Mucosa of rectum (tissue), 2 donors: ENCODE results near the gene RBBP6.
"Not testable (repeated sequence)": the region's sequence is repeated elsewhere in the genome, so short reads cannot be mapped to it uniquely, and the experiment has no call there.

Experiments
- H3K27ac ChIP-seq, 2 donors: one replicate each; pipeline ENCODE4 v1.7.0; 2013; ENCODE audit warnings: inconsistent platforms in 2 of 2, low read depth in 2 of 2, low read length in 2 of 2
- H3K27me3 ChIP-seq, 2 donors: one replicate each; pipeline ENCODE4 v1.7.0; 2013; ENCODE audit warnings: low read length in 2 of 2; ENCODE audit not compliant: control insufficient read depth in 2 of 2, insufficient read depth in 2 of 2
- H3K36me3 ChIP-seq, 2 donors: one replicate each; pipeline ENCODE4 v1.7.0; 2013; ENCODE audit warnings: low read length in 2 of 2; ENCODE audit not compliant: control insufficient read depth in 2 of 2, insufficient read depth in 2 of 2
- H3K4me1 ChIP-seq, 2 donors: one replicate each; pipeline ENCODE4 v1.7.0; 2013; ENCODE audit warnings: low read length in 2 of 2, mild to moderate bottlenecking in 1 of 2; ENCODE audit not compliant: control insufficient read depth in 2 of 2, insufficient read depth in 2 of 2
- H3K4me3 ChIP-seq, 2 donors: one replicate each; pipeline ENCODE4 v1.7.0; 2013; ENCODE audit warnings: low read length in 2 of 2
- H3K9ac ChIP-seq, 2 donors: one replicate each; pipeline ENCODE4 v1.7.0; 2013; ENCODE audit warnings: low read length in 2 of 2, low read depth in 1 of 2, mild to moderate bottlenecking in 1 of 2
- H3K9me3 ChIP-seq, 2 donors: one replicate each; pipeline ENCODE4 v1.7.0; 2013; ENCODE audit warnings: low read length in 2 of 2; ENCODE audit not compliant: control insufficient read depth in 2 of 2
- donor health status: healthy.
- donor health status: Normal muscosa, but diverticular disease.

Gene RBBP6

DNA sequence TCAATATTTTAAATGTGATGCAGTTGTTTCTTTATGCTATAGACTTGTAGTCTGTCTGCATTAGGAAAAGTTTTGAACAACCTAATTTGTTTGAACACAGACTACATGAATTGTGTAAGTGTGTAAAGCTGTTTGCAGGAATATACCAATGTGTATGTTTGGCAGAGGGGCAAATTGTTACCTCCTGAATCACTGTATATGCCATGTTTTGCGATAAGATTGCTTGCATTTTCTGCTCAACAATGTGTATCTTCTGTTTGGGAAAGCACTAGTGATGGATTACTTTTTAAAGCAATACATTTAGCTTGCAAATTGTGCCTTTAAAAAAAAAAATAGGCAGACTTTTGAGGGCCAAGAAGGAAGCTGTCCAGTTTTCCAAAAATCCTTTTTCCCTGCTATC lies 14.6 kb downstream of the RBBP6 start:
- Histone ChIP-seq H3K27ac (no peak overlapping the region), H3K27me3 (no peaks in the 10 kb centered on the region), H3K4me1 (no peaks in the 10 kb centered on the region), H3K9ac (no peak overlapping the region), H3K4me3 (no peak overlapping the region), H3K9me3 (no peaks in the 10 kb centered on the region), H3K36me3 (peaks cover 34 to 35% of the 10 kb centered on the region in 2 donors)

DNA sequence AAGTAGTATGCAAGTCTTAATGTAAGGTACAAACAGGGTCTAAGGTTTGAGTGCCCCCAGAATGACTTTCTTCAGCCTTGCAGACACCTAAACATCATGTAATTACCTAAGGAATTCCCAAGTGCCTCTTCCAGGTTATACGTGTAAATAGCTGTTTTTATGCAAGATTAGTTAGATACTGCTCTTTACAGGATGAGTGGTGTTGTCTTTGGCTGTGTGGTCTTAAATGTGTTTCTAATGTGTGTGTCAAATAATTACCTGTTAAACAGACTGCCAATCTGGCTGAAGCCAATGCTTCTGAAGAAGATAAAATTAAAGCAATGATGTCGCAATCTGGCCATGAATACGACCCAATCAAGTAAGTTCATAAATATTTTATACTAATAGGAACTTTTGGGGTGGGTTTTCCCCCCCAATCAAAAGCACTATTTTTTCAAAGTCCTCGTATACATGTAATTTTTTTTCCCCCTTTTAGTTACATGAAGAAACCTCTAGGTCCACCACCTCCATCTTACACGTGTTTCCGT lies 16.0 kb downstream of the RBBP6 start:
- peaks cover 34 to 37% of the 10 kb centered on the region in 2 donors for H3K36me3 ChIP-seq
- H3K27me3 ChIP-seq = no peaks in the 10 kb centered on the region
- no peak overlapping the region for H3K4me3 ChIP-seq
- no peaks in the 10 kb centered on the region for H3K9me3 ChIP-seq
- no peak overlapping the region for H3K27ac ChIP-seq
- H3K9ac ChIP-seq = no peak overlapping the region
- H3K4me1 ChIP-seq = no peaks in the 10 kb centered on the region

DNA sequence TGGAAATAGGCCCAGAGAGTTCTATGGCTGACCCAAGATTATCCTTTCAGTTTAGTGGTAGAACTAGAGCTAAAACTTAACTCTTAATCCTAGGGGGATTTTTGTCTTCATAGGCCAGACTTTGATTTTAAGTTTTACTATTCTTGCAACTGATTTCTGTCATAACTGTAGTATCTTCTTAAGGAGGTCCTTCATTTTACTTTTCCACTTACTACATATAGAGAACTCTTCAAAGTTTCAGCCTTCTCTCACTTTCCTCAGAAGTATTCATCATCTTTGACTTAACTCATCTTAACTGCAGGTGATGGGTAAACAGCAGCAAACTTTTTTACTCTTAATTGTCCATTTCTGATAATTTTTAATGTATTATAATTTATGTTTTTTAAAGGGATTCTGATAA lies 23.4 kb downstream of the RBBP6 start:
- Histone ChIP-seq H3K36me3 (peaks cover 60 to 84% of the 10 kb centered on the region in 2 donors), H3K9ac (no peak overlapping the region), H3K27me3 (no peaks in the 10 kb centered on the region), H3K9me3 (no peaks in the 10 kb centered on the region), H3K4me1 (no peaks in the 10 kb centered on the region), H3K27ac (no peak overlapping the region), H3K4me3 (no peak overlapping the region)

DNA sequence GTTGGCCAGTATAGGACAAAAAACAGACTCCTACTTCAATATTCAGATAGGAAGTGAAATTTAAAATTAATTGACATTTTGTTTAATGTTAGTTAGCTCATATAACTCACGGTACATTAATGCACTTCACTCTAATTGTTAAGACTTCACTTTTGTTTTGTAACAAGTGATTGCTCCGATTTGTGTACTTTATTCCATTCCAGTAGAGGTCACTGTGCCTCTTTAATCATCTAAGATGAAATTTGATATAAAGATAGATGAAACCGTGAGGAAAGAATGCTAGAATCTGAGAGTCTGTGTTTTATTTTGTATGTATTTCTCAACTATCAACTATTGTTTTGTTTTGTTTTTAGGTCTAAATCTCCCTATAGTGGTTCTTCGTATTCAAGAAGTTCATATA lies 29.0 kb downstream of the RBBP6 start:
- Histone ChIP-seq H3K36me3 (peaks cover 55 to 78% of the 10 kb centered on the region in 2 donors), H3K9ac (no peak overlapping the region), H3K27ac (no peak overlapping the region), H3K9me3 (no peaks in the 10 kb centered on the region), H3K27me3 (no peaks in the 10 kb centered on the region), H3K4me3 (no peak overlapping the region), H3K4me1 (no peaks in the 10 kb centered on the region)

DNA sequence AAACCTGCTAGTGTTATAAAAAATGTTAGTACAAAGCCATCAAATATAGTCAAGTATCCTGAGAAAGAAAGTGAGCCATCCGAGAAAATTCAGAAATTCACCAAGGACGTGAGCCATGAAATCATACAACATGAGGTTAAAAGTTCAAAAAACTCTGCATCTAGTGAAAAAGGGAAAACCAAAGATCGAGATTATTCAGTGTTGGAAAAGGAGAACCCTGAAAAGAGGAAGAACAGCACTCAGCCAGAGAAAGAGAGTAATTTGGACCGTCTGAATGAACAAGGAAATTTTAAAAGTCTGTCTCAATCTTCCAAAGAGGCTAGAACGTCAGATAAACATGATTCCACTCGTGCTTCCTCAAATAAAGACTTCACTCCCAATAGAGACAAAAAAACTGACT lies 31.7 kb downstream of the RBBP6 start:
- H3K9me3 ChIP-seq = no peaks in the 10 kb centered on the region
- H3K4me3 ChIP-seq = no peak overlapping the region
- no peaks in the 10 kb centered on the region for H3K4me1 ChIP-seq
- H3K36me3 ChIP-seq = peaks cover 40 to 56% of the 10 kb centered on the region in 2 donors
- H3K27me3 ChIP-seq = no peaks in the 10 kb centered on the region
- no peak overlapping the region for H3K27ac ChIP-seq
- no peak overlapping the region for H3K9ac ChIP-seq

DNA sequence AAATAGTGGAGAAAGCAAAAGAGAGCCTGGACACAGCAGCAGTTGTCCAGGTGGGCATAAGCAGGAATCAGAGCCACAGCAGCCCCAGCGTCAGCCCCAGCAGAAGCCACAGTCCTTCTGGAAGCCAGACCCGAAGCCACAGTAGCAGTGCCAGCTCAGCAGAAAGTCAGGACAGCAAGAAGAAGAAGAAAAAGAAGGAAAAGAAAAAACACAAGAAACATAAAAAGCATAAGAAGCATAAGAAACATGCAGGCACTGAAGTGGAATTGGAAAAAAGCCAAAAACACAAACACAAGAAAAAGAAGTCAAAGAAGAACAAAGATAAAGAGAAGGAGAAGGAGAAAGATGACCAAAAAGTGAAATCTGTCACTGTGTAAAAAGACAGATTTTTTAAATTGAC lies 32.7 kb downstream of the RBBP6 start:
- no peaks in the 10 kb centered on the region for H3K9me3 ChIP-seq
- H3K9ac ChIP-seq = no peak overlapping the region
- no peak overlapping the region for H3K27ac ChIP-seq
- H3K4me3 ChIP-seq = no peak overlapping the region
- H3K4me1 ChIP-seq = no peaks in the 10 kb centered on the region
- H3K27me3 ChIP-seq = no peaks in the 10 kb centered on the region
- peaks cover 32 to 47% of the 10 kb centered on the region in 2 donors for H3K36me3 ChIP-seq

DNA sequence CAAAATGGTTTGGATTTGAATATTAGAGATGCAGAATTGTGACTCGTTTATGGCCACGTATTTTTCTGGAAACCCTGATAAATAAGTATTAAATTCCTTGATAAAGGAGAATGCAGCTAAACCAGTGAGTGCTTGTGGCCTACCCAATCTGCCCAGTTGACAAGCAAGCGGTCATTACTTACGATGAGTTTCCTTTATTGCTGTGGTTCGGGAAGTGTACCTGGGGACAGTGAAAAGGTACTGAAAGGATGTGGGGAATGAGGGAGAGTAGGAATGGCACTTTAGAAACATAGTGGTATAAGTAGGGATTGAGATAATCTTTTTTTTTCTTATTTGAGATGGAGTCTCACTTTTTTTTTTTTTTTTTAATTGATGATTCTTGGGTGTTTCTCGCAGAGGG lies 33.8 kb downstream of the RBBP6 start:
- Histone ChIP-seq H3K27me3 (no peaks in the 10 kb centered on the region), H3K9me3 (no peaks in the 10 kb centered on the region), H3K27ac (no peak overlapping the region), H3K9ac (no peak overlapping the region), H3K4me3 (no peak overlapping the region), H3K36me3 (peaks cover 30 to 36% of the 10 kb centered on the region in 2 donors), H3K4me1 (no peaks in the 10 kb centered on the region)

DNA sequence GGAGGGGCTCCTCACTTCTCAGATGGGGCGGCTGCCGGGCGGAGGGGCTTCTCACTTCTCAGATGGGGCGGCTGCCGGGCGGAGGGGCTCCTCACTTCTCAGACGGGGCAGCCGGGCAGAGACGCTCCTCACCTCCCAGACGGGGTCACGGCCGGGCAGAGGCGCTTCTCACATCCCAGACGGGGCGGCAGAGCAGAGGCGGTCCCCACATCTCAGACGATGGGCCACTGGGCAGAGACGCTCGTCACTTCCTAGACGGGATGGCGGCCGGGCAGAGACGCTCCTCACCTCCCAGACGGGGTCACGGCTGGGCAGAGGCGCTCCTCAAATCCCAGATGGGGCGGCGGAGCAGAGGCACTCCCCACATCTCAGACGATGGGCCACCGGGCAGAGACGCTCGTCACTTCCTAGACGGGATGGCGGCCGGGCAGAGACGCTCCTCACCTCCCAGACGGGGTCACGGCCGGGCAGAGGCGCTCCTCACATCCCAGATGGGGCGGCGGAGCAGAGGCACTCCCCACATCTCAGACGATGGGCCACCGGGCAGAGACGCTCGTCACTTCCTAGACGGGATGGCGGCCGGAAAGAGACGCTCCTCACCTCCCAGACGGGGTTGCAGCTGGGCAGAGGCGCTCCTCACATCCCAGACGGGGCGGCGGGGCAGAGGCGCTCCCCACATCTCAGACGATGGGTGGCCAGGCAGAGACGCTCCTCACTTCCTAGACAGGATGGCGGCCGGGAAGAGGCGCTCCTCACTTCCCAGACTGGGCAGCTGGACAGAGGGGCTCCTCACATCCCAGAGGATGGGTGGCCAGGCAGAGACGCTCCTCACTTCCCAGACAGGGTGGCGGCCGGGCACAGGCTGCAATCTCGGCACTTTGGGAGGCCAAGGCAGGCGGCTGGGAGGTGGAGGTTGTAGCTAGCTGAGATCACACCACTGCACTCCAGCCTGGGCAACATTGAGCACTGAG lies 35.4 kb downstream of the RBBP6 start:
- H3K27me3 ChIP-seq, H3K4me3 ChIP-seq, H3K9me3 ChIP-seq, H3K4me1 ChIP-seq, H3K9ac ChIP-seq, H3K27ac ChIP-seq: not testable (repeated sequence)
- H3K36me3 ChIP-seq = peaks cover 15 to 20% of the 10 kb centered on the region in 2 donors

DNA sequence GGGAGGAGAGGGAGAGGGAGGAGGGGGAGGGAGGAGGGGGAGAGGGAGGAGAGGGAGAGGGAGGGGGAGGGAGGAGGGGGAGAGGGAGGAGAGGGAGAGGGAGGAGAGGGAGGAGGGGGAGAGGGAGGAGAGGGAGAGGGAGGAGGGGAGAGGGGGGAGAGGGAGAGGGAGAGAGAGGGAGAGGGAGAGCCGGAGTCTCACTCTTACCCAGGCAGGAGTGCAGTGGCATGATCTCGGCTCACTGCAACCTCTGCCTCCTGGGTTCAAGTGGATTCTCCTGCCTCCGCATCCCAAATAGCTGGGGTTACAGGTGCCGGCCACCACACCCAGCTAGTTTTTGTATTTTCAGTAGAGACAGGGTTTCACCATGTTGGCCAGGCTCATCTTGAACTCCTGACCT lies 36.4 kb downstream of the RBBP6 start:
- not testable (repeated sequence) for H3K27me3 ChIP-seq, H3K9ac ChIP-seq, H3K4me3 ChIP-seq, H3K27ac ChIP-seq, H3K4me1 ChIP-seq, H3K9me3 ChIP-seq
- H3K36me3 ChIP-seq = peaks cover 8 to 13% of the 10 kb centered on the region in 2 donors

DNA sequence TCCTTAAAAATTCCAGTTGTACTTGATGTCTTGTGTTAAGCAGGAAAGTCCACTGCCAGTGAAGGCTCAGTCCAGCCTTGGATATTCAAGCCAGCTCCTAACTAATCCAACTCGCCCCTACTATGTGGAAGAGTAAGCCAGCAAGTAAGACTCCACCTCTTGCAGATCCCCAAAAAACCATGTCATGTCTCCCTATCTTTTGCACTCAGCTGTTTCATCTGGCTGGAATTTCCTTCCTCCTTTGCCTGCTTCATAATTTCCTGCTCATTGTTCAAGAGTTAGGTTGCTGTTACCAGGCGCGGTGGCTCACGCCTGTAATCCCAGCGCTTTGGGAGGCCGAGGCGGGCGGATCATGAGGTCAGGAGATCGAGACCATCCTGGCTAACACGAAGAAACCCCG lies 37.8 kb downstream of the RBBP6 start:
- Histone ChIP-seq H3K4me1 (no peaks in the 10 kb centered on the region), H3K27ac (no peak overlapping the region), H3K36me3 (peaks cover 0 to under 1% of the 10 kb centered on the region in 2 donors), H3K9ac (no peak overlapping the region), H3K27me3 (no peaks in the 10 kb centered on the region), H3K9me3 (no peaks in the 10 kb centered on the region), H3K4me3 (no peak overlapping the region)
